Stimulated activated CD4-positive, alpha-beta T cell treated with anti-CD3 and anti-CD28 coated beads, TNF-alpha, amount 100 ng/mL, for 24 hours (primary cell): Measurements from ENCODE around the gene TAC3.
A peak's percentile ranks its signal among the peaks of the same experiment; 100 is the strongest.
"Not testable (repeated sequence)": the region's sequence is repeated elsewhere in the genome, so short reads cannot be mapped to it uniquely, and the experiment has no call there.

Experiments
- DNase-seq, 3 experiments: peaks; one replicate each; pipeline ENCODE4 v3.0.0-alpha.2; 2020; ENCODE audit warnings: low read depth in 3 of 3

Gene TAC3

GRCh38 chr12:57037264-57037663 lies 20.9 kb upstream of the TAC3 start:
- DNase-seq: no peak

- DNase-seq: no peak
Observed at GRCh38 chr12:57033431-57033830, 17.1 kb upstream of the TAC3 start.

- no peak for DNase-seq
Observed at GRCh38 chr12:57031789-57032188, 15.5 kb upstream of the TAC3 start.

- DNase-seq: no peak
Observed at GRCh38 chr12:57031138-57031725, 14.9 kb upstream of the TAC3 start.

- no peak for DNase-seq
Observed at GRCh38 chr12:57029457-57029856, 13.1 kb upstream of the TAC3 start.

GRCh38 chr12:57027805-57028153 lies 11.4 kb upstream of the TAC3 start:
- no peak for DNase-seq

GRCh38 chr12:57027011-57027804 lies 10.9 kb upstream of the TAC3 start:
- no peak for DNase-seq

- DNase-seq: no peak
Observed at GRCh38 chr12:57025196-57025595, 8.9 kb upstream of the TAC3 start.

- not testable (repeated sequence) for DNase-seq
Observed at GRCh38 chr12:57022324-57022723, 6.0 kb upstream of the TAC3 start.

GRCh38 chr12:57019983-57020719 lies 3.8 kb upstream of the TAC3 start:
- no peak for DNase-seq

- no peak for DNase-seq
Observed at GRCh38 chr12:57018906-57019305, 2.6 kb upstream of the TAC3 start.

- not testable (repeated sequence) for DNase-seq
Observed at GRCh38 chr12:57018353-57018752, 2.0 kb upstream of the TAC3 start.

- no peak for DNase-seq
Observed at GRCh38 chr12:57012600-57013465, 3.5 kb downstream of the TAC3 start.

- DNase-seq: no peak
Observed at GRCh38 chr12:57011438-57012424, 4.6 kb downstream of the TAC3 start.

- DNase-seq: no peak
Observed at GRCh38 chr12:57010627-57011247, 5.6 kb downstream of the TAC3 start.

GRCh38 chr12:57009949-57010626 lies 6.2 kb downstream of the TAC3 start:
- no peak for DNase-seq

GRCh38 chr12:57008178-57008577 lies 8.2 kb downstream of the TAC3 start:
- no peak for DNase-seq

GRCh38 chr12:57006809-57007475 lies 9.4 kb downstream of the TAC3 start:
- DNase-seq: peak in 1 of 3 experiments; percentile 41
